Neural progenitor cell (in vitro differentiated cells): Measurements from ENCODE around the gene RUSC2.

Experiments
- EZH2 ChIP-seq: fragments of 200-600 bp; sonication (generic); IDR thresholded peaks from 2 replicates; pipeline ENCODE4 v1.6.1; 2017; ENCODE audit warnings: antibody characterized with exemption, mild to moderate bottlenecking, moderate library complexity
- EZH2phosphoT487 ChIP-seq: fragments of 200-600 bp; sonication (generic); IDR thresholded peaks from 2 replicates; pipeline ENCODE4 v1.6.1; 2017; ENCODE audit warnings: antibody characterized with exemption
- TF ChIP-seq, protein P1 (sequence below): fragments of 200-600 bp; sonication (generic); IDR thresholded peaks from 2 replicates; pipeline ENCODE4 v1.5.1; 2017; ENCODE audit warnings: antibody characterized with exemption, mild to moderate bottlenecking

DNA sequence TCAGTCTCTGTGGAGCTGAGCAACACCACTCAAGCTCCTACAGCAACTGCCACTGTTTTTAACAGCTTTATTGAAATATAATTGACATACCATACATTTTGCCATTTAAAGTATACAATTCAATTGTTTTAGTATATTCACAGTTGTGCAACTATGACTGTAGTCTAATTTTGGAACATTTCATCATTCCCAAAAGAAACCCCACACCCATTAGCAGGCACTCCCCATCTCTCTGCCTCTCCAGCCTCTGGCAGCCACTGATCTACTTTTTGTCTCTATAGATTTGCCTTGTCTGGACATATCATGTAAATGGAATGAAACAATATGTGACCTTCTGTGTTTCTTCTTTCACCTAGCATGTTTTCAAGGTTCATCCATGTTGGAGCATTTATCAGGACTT lies 43.5 kb downstream of the RUSC2 start:
- TF ChIP-seq, protein P1, sequence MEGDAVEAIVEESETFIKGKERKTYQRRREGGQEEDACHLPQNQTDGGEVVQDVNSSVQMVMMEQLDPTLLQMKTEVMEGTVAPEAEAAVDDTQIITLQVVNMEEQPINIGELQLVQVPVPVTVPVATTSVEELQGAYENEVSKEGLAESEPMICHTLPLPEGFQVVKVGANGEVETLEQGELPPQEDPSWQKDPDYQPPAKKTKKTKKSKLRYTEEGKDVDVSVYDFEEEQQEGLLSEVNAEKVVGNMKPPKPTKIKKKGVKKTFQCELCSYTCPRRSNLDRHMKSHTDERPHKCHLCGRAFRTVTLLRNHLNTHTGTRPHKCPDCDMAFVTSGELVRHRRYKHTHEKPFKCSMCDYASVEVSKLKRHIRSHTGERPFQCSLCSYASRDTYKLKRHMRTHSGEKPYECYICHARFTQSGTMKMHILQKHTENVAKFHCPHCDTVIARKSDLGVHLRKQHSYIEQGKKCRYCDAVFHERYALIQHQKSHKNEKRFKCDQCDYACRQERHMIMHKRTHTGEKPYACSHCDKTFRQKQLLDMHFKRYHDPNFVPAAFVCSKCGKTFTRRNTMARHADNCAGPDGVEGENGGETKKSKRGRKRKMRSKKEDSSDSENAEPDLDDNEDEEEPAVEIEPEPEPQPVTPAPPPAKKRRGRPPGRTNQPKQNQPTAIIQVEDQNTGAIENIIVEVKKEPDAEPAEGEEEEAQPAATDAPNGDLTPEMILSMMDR: no peak
- TF ChIP-seq EZH2phosphoT487 (no peak), EZH2 (no peak)
